NOMO-1 treated with dmso at 0.1 percent for 144 hours (cell line): Measurements from ENCODE around the gene POU2F1.
A peak's percentile ranks its signal among the peaks of the same experiment; 100 is the strongest.

ENCODE experiments used
- DNase-seq: peaks from one replicate; lab custom pipeline; 2025; ENCODE audit not compliant: unreplicated experiment; lab: John Stamatoyannopoulos, UW

POU2F1 gene

GRCh38 chr1:167220537-167221125 is at the start of gene POU2F1:
TSS of gene POU2F1 (plus strand) at chr1:167220886. CDS start at chr1:167220898, 12 bp downstream.
- peak; percentile 99 for DNase-seq

GRCh38 chr1:167171286-167171929 is 49.3 kb upstream of the POU2F1 start:
- no peak for DNase-seq

DNA sequence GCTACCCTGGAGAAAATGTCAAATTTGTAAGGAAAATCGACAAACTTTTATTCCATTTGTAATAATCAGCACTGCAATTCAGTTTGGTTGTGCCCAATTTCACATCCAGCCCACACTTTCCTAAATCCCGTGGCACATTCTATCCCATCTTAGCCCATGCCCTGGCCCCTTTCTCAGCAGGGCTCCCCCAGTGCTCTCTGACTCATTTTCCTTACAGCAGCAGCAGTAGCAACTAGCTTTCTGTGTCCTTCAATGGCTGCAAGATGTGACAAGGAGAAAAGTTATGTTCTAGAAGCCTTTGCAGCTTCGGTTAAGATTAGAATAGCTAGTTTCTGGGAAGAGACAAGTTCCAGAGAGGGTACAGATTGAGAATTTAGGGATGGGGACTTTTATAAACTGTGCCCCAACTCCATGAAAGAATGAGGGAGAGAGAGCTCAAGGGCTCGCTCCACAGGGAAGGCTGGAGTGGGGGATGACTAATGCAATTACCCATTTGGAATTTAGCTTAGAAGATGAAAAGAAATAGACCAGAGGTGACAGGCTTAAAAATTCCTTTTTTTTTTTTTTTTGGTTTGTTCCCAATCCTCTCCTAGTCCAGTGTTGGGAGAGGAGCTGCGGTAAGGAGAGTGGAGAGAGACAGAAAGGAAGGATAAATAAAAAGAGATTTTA is 47.0 kb upstream of the POU2F1 start:
- no peak for DNase-seq

GRCh38 chr1:167175901-167176300 is 44.8 kb upstream of the POU2F1 start:
- no peak for DNase-seq

- no peak for DNase-seq
Measured at GRCh38 chr1:167178831-167179230, 41.9 kb upstream of the POU2F1 start.

- DNase-seq = no peak
Measured at GRCh38 chr1:167182571-167183320, 37.9 kb upstream of the POU2F1 start.

DNA sequence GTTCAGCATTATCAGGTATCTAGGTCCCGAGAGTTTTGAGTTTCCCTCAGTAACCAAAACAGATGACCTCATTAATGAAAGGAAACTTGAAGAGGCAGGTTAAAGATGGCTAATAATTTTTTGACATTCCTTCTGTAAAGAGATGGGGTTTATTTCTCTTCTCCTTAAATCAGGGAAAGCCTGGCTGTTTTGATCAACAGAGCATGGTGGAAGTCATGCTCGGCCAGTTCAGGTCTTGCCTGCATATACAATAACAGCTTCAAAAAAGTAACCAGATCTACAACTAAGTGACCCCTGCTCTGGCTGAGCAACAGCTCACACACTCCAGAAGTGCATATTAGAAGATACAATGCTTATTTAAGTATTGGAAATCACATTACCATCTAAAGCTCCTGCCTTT is 36.6 kb upstream of the POU2F1 start:
- no peak for DNase-seq

GRCh38 chr1:167185062-167185461 is 35.6 kb upstream of the POU2F1 start:
- no peak for DNase-seq

DNA sequence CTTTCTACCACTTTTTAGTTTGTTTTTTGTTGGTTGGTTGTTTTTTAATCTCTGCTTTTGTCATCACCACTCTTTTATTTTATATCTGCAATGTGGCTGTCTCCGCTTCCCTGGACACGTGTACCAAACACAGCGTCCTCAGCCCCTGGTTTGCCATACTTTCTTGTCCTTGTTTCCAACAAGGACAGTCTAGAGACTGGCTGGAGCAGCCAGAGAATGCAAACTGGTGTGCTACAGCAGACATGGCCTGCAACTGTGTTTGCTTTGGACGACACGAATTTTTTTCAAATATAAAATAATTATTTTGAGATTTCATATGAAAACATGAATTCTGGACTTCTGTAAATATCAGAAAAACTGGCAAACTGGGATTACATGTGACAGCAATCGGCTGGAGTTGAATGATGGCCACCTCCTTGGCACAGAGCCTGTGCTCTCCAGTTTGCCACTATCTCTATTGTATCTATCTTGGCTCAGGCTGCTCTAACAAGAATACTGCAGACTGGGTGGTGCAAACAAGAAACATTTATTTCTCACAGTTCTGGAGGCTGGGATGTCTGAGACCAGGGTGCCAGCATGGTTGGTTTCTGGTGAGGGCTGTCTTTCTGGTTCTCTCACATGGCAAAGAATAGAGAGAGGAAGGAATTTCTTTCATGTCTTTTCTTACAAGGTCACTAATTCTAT is 34.6 kb upstream of the POU2F1 start:
- DNase-seq = no peak

DNA sequence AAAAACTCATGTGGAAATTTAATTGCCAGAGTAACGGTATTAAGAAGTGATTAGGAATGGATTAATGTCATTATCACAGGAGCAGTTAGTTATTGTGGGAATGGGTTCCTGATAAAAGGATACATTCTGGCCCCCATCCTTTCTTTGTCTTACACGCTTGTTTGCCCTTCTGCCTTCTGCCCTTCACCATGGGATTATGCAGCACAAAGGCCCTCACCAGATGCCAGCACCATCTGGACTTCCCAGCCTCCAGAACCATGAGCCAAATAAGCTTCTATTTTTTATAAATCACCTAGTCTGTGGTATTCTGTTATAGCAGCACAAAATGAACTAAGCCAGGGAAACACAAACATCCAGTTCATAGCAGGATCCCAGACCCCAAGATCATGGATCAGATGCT is 33.9 kb upstream of the POU2F1 start:
- DNase-seq = no peak

DNA sequence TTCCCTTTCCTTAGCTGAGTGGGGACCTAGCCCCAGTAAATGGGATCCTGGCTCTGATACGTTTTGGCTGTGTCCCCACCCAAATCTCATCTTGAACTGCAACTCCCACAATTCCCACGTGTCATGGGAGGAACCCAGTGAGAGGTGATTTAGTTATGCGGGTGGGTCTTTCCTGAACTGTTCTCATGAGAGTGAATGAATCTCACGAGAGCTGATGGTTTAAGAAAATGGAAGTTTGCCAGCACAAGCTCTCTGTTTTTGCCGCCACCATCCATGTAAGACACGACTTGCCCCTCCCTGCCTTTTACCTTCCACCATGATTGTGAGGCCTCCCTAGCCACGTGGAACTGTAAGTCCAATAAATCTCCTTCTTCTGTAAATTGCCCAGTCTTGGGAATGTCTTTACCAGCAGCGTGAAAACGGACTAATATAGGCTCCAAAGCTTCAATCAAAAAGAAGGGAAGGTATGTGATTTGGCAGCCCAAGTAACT is 29.9 kb upstream of the POU2F1 start:
- DNase-seq = no peak

GRCh38 chr1:167191958-167192357 is 28.7 kb upstream of the POU2F1 start:
- DNase-seq = no peak

DNA sequence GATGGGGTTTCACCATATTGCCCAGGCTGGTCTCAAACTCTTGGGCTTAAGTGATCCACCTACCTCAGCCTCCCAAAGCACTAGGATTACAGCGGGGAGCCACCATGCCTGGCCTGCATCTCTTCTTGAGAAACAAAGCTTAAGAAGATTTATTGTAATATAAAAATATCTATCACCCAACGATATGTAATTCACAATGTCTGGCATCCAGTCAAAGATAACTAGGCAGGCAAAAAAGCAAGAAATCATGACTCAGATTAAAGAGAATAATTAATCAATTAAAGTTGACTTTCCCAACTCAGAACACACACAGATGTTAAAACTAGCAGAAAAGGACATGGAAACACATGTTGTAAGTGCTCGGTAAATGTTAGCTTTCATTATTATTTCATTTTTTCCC is 26.5 kb upstream of the POU2F1 start:
- no peak for DNase-seq

- no peak for DNase-seq
Measured at GRCh38 chr1:167196166-167196565, 24.5 kb upstream of the POU2F1 start.

GRCh38 chr1:167197236-167197635 is 23.4 kb upstream of the POU2F1 start:
- DNase-seq = no peak

DNA sequence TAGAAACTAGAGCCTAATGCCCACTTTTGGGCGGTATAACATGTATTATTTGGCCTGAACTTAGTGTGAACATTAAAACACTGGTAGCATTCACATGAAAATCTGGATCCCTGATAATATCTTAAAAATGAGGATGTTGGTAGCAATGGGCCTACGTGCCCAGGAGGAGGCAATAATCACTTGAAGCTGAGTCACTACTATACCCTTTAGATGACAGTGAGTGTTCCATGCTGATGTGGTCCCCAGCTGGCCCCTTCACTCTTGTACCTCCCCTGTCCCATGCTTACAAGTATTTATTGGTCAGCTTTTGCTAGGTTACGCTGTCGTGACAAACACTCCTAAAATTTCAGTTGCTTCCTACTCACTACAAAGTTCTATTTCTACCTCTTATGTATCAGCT is 23.0 kb upstream of the POU2F1 start:
- DNase-seq = no peak

GRCh38 chr1:167198518-167199133 is 22.1 kb upstream of the POU2F1 start:
- DNase-seq = no peak

GRCh38 chr1:167199656-167200055 is 21.0 kb upstream of the POU2F1 start:
- DNase-seq = no peak

GRCh38 chr1:167200272-167200671 is 20.4 kb upstream of the POU2F1 start:
- DNase-seq = no peak

DNA sequence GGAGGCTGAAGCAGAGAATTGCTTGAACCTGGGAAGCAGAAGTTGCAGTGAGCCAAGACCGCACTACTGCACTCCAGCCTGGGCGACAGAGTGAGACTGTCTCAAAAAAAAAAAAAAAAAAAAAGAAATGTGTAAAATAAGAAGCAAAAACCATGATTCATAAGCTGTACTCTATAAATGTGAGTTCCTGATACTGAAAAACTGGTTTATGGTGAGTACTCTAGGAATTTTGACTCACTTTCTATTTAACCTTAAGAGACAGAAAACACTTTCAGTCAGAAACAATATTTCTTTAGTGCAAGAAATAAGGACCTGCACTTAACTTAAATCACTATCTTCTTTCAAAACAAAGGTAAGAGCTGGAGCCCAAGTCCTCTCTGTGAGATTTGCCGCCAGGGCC is 19.9 kb upstream of the POU2F1 start:
- DNase-seq = no peak

- DNase-seq = no peak
Measured at GRCh38 chr1:167202049-167202448, 18.6 kb upstream of the POU2F1 start.
